Neutrophil (primary cell): ENCODE measurements around the gene ZNF644.

Experiments
- H3K27ac ChIP-seq: fragments of 200-600 bp; sonication (generic); 2 replicates; pipeline ENCODE4 v1.5.1; 2016; ENCODE audit warnings: mild to moderate bottlenecking, moderate library complexity
- H3K27me3 ChIP-seq: fragments of 200-600 bp; sonication (generic); 2 replicates; pipeline ENCODE4 v1.6.0; 2016; ENCODE audit warnings: mild to moderate bottlenecking
- H3K36me3 ChIP-seq: fragments of 200-600 bp; sonication (generic); 2 replicates; pipeline ENCODE4 v1.5.1; 2017
- H3K4me1 ChIP-seq, 2 experiments: fragments of 200-600 bp in 1 of 2; sonication (generic) in 1 of 2; 1 replicate in 1 of 2; 2 replicates in 1 of 2; pipeline versions ENCODE4 v1.5.1 to v1.6.1; 2013 to 2016; ENCODE audit warnings: low read depth in 1 of 2, low read length in 1 of 2, mild to moderate bottlenecking in 1 of 2, moderate library complexity in 1 of 2; ENCODE audit not compliant: control insufficient read depth in 1 of 2, insufficient read depth in 1 of 2
- H3K4me3 ChIP-seq, 2 experiments: fragments of 200-600 bp in 1 of 2; sonication (generic) in 1 of 2; 1 replicate in 1 of 2; 2 replicates in 1 of 2; pipeline ENCODE4 v1.5.1; 2013 to 2016; ENCODE audit warnings: low read depth in 1 of 2, low read length in 1 of 2, mild to moderate bottlenecking in 1 of 2, moderate library complexity in 1 of 2
- H3K9me3 ChIP-seq: fragments of 200-600 bp; sonication (generic); 2 replicates; pipeline ENCODE4 v1.5.1; 2016
- TF ChIP-seq, protein P1 (sequence below): fragments of 200-600 bp; sonication (generic); IDR thresholded peaks from 2 replicates; pipeline ENCODE4 v1.5.1; 2016; ENCODE audit warnings: antibody characterized with exemption

The ZNF644 gene

DNA sequence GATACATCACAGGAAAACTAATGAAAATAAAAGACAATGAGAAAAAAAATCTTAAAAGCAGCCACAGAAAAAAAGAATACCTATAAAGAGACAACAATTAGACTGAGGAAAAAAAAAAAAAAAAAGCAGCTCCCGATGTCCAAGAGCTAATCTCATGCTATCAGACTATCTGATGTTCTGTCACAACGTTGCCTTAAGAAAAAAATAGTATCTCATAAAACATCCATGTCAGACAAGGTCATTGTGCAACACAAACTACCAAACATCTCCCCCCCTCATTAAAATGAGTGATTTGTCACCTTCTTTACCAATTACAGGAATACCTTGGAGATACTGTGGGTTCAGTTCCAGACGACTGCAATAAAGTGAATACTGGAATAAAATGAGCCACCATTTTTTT, 68.9 kb downstream of the ZNF644 start:
- TF ChIP-seq, protein P1, sequence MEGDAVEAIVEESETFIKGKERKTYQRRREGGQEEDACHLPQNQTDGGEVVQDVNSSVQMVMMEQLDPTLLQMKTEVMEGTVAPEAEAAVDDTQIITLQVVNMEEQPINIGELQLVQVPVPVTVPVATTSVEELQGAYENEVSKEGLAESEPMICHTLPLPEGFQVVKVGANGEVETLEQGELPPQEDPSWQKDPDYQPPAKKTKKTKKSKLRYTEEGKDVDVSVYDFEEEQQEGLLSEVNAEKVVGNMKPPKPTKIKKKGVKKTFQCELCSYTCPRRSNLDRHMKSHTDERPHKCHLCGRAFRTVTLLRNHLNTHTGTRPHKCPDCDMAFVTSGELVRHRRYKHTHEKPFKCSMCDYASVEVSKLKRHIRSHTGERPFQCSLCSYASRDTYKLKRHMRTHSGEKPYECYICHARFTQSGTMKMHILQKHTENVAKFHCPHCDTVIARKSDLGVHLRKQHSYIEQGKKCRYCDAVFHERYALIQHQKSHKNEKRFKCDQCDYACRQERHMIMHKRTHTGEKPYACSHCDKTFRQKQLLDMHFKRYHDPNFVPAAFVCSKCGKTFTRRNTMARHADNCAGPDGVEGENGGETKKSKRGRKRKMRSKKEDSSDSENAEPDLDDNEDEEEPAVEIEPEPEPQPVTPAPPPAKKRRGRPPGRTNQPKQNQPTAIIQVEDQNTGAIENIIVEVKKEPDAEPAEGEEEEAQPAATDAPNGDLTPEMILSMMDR = no peak
- Histone ChIP-seq H3K36me3 (no peaks in the 10 kb centered on the region), H3K4me1 (no peaks in the 10 kb centered on the region), H3K27me3 (no peaks in the 10 kb centered on the region), H3K27ac (no peak overlapping the region), H3K4me3 (no peak overlapping the region), H3K9me3 (no peaks in the 10 kb centered on the region)

DNA sequence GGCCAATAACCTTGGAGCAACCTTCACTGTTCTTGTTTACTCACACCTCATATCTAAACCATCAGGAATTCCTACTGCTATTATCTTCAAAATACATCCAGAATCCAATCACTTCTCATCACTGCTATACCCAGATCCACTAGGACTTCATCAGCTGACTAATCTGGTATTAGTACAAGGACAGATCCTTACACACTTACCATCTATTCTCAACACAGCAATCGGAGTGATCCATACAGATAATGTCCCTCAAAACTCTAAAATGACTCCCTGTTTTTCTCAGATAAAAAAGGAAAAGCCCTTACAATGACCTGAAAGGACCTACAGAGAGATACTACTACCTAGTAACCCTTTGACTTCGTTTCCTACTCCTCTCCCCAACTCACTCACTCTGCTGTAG, 70.8 kb downstream of the ZNF644 start:
- no peaks in the 10 kb centered on the region for H3K36me3 ChIP-seq
- no peak overlapping the region for H3K4me3 ChIP-seq
- no peaks in the 10 kb centered on the region for H3K4me1 ChIP-seq
- H3K27ac ChIP-seq = no peak overlapping the region
- H3K27me3 ChIP-seq = no peaks in the 10 kb centered on the region
- TF ChIP-seq, protein P1 = no peak
- H3K9me3 ChIP-seq = no peaks in the 10 kb centered on the region

DNA sequence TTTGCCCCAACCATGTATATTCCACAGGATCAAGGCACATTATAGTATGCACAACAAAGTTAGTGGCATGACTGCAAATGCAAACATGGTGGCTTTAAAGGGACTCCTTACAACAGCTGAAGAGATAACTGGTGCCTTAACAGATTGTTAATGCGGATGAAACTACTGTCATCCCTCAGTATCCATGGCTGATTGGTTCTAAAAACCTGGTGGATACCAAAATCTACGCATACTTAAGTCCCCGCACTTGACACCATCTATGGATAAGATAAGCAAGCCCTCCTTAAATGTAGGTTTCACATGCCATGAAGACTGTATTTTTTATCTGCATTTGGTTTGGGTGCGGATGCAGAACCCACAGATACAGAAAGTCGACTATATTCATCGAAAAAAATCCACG, 73.5 kb downstream of the ZNF644 start:
- Histone ChIP-seq H3K27ac (no peak overlapping the region), H3K9me3 (no peaks in the 10 kb centered on the region), H3K27me3 (no peaks in the 10 kb centered on the region), H3K4me3 (no peak overlapping the region), H3K36me3 (no peaks in the 10 kb centered on the region), H3K4me1 (no peaks in the 10 kb centered on the region)
- TF ChIP-seq, protein P1 = no peak

DNA sequence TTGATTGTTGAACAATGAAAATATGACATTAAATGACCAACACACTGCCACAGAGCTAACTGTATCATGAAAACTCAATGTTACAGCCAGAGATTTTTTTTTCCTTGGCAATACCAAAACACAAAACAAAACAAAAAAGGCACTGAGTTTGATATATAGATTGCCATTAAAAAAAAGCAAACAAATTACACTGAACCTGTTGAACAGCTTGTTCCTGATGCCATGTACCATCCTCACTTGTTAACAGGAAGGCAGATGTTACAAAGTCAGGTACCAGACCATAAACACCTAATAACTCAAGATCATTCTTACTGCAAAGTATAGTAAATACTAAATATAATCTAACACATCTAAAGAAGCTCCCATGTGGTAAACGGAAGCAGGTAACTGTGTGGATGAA, 75.2 kb downstream of the ZNF644 start:
- H3K27ac ChIP-seq = no peak overlapping the region
- no peak overlapping the region for H3K4me3 ChIP-seq
- no peaks in the 10 kb centered on the region for H3K4me1 ChIP-seq
- H3K27me3 ChIP-seq = no peaks in the 10 kb centered on the region
- H3K36me3 ChIP-seq = no peaks in the 10 kb centered on the region
- H3K9me3 ChIP-seq = no peaks in the 10 kb centered on the region
- TF ChIP-seq, protein P1 = no peak

DNA sequence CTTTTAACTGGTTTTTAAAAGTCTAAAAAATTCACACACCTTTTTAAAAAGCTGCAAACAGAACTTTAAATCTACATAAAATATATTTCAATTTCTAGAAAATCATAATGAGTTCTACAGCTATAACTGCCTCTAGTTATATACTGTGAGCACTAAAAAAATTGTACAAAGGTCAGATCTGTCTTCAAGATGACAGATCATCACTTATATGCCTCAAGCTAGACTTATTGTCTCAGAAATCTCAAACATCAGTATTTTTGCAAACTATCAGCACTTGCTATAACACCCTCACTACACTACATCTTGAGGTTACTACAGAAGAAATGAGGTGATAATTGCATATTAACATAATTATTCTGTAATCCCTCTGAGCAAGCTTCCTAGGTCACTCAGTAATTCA, 76.5 kb downstream of the ZNF644 start:
- TF ChIP-seq, protein P1 = no peak
- Histone ChIP-seq H3K27ac (no peak overlapping the region), H3K9me3 (no peaks in the 10 kb centered on the region), H3K4me3 (no peak overlapping the region), H3K4me1 (no peaks in the 10 kb centered on the region), H3K27me3 (no peaks in the 10 kb centered on the region), H3K36me3 (peaks cover 9% of the 10 kb centered on the region)

DNA sequence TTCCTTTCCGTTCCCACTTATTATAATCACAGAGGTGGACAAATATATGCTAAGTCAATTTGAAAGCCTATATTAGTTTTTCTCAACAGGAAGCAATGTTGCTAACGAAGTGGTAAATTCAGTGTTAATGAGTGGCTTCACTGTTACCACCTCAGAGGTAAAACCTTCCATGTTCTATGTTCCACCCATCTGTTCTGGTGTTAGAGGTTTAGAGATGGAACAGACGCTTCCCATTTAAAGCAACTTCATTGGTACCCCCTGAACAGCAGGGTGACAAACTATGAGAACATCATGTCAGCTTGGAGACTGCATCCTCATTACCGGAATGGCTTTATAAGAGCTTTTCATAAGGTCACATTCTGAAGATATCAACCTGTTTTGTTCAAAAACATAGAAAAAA, 77.9 kb downstream of the ZNF644 start:
- Histone ChIP-seq H3K27me3 (no peaks in the 10 kb centered on the region), H3K9me3 (no peaks in the 10 kb centered on the region), H3K4me1 (no peaks in the 10 kb centered on the region), H3K36me3 (peaks cover 20% of the 10 kb centered on the region), H3K27ac (no peak overlapping the region), H3K4me3 (no peak overlapping the region)
- TF ChIP-seq, protein P1 = no peak
